ENCODE data around the gene ADGRG1.

The ADGRG1 gene

DNA sequence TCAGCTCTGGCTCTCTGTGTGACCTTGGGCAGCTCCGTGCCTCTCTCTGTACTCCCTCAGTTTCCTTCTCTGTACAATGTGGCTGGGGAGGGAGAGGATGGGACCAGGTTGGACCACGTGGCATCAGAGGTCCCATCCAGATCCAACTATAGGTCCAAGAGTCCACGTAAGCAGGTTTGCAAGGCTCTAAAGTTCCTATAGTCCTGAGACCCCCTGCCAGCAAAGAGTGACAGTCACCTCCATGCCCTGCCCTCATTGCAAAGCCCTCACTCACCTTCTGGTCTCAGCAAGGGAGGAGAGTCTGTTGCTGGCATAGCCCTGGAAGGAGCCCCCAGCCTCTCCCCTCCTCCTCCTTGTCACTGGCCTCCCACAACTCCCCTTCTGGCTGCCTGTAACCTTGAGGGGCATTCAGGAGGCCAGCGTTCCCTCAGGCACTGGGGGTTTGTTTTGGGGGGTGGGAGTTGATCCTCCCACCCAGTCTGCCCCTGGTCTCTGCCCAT lies 60.1 kb downstream of the ADGRG1 start:
- no peak for DNase-seq

DNA sequence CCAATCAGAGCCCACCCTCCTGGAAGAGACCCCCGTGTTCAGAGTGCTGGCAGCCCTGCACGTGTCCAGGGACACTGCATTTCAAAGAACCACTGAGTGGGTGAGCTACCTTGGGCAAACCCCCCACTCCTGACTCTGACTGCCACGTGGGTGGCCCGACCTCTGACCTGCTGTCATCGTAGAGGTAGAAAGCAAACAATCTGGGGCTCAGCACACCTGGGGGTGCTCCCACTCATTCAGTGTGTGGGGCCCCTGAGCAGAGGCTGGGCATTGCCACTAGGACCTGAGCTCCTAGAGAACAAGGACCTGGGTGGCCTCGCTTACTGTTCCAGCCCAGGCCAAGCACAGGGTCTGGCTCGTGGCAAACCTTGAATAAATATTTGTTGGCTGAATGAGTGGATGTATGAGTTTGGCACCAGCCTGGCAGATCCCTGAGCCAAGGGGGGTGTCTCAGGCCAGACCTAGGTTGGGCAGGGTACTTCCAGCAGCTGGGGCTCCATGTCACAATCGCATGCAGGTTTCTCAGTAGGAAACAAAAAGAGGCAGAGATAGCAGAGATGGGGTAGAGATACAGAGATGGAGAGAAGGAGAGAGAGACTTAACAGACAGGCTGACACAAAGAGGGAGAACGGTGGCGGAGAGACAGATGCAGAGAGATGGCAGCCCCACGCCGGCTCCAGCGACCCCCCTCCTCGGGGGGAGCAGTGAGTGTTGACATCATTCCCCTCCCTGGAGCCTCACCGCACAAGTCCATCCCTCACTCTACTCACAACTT lies 60.7 kb downstream of the ADGRG1 start:
- DNase-seq, result no peak

DNA sequence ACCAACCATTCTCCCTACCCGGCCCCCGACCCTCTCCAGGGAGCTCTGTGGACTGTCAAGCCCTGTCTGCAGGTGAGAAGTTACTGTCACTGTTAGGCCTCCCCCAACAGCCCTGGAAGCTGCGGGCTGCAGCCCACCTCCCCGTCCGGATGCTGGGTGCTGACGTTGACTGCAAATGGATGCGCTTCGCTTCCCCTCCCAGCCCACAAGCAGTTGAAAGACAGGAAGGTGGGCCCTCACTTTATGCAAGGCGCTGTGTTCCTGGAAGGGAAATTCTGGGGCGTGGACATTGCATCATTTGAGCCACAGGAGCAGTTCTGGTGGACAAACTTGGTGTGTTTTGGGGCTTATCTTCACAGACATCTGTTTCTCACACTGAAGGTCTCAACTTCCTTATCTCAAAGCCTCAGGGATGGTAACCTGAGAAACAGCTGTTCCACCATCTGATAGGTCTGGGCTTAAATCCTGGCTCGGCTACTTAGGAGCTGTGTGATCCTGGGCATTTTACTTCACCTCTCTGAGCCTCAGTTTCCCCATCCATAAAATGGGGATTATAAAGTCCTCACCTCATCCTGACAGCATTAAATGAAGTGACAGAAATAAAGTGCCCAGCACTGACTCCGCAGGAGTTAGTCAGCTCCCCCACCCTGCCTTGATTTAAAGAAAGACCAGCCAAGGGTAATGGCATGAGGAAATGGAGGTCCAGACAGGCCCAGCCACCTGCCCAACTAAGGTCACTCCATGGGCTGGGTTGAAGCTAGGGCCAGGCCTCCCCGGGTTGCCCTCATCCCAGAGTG lies 61.5 kb downstream of the ADGRG1 start:
- no peak for DNase-seq

DNA sequence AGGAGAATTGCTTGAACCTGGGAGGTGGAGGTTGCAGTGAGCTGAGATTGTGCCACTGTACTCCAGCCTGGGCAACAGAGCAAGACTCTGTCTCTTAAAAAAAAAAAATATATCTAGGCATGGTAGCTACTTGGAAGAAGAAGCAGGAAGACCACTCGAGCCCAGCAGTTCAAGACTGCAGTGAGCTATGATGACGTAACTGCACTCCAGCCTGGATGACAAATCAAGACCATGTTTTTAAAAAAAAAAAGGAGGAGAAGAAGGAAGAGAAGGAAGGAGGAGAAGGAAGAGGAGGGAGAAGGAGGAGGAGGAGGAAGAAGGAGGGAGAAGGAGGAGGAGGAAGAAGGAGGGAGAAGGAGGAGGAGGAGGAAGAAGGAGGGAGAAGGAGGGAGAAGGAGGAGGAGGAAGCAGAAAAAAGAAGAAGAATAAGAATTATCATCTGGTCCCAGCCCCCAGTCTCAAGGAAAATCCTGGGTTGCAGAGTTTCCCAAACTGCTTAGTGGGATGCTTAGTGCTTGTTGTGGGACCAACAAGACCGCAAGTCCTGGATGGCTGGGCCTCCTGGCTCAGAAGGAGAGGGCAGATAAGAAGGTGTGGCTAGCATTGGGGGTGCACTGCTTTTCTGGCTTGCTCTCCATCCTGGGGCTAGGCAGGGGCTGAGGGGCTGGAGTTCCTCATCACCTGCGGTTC lies 62.5 kb downstream of the ADGRG1 start:
- no peak for DNase-seq

DNA sequence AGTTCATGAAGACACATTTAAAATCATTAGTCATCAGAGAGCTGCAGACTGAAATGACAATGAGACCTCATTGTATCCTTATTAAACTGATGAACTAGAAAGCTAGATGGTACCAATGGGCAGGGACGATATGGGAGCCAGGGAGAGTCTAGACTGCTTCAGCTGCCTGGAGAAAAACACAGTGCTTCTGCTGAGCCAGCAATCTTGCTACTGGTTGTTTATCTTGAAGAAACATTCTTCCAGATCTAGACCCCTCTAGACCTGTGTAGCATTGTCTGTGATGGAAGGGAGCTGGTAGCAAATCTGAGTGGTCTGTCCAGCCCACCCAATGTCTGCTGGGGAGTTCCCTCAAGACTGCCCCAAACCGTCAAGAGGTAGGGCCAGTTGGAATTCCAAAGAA lies 64.2 kb downstream of the ADGRG1 start:
- DNase-seq, result no peak

DNA sequence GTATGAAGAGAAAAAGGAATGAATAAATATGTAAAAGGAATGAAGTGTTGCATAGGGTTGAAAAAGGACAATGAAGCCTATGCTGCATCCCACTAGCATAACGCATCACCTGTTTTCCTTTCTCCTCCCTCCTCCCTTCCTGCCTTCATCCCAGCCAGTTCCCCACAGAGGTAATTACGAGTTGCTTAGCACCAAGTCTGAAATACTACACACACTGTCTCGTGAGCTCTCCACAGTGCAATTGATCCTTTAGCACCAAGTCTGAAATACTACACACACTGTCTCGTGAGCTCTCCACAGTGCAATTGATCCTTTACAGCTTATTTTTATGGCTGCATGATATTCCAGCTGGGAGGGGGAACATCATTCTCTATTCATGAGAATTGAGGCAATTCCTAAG lies 65.1 kb downstream of the ADGRG1 start:
- DNase-seq, result no peak

DNA sequence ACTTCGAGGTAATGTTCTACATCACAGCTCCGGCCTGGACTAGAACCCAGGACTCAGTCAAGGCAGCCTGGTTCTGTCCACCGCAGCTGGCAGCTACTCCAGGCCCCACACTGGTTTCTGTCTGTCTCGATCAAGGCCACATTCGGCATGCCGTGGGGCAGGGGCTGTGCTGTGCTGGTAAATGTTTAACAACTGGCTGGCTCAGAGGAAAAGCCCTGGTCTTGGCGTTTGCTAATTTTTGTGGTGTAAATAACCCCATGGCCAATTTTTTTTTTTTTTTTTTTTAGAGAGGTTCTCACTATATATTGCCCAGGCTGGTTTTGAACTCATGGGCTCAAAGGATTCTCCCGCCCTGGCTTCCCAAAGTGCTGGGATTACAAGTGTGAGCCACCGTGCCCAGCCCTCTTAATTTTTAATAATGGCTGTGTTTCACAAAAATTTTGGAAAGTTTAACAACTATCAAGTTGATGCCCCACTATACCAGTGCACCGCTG lies 65.8 kb downstream of the ADGRG1 start:
- DNase-seq, result no peak

DNA sequence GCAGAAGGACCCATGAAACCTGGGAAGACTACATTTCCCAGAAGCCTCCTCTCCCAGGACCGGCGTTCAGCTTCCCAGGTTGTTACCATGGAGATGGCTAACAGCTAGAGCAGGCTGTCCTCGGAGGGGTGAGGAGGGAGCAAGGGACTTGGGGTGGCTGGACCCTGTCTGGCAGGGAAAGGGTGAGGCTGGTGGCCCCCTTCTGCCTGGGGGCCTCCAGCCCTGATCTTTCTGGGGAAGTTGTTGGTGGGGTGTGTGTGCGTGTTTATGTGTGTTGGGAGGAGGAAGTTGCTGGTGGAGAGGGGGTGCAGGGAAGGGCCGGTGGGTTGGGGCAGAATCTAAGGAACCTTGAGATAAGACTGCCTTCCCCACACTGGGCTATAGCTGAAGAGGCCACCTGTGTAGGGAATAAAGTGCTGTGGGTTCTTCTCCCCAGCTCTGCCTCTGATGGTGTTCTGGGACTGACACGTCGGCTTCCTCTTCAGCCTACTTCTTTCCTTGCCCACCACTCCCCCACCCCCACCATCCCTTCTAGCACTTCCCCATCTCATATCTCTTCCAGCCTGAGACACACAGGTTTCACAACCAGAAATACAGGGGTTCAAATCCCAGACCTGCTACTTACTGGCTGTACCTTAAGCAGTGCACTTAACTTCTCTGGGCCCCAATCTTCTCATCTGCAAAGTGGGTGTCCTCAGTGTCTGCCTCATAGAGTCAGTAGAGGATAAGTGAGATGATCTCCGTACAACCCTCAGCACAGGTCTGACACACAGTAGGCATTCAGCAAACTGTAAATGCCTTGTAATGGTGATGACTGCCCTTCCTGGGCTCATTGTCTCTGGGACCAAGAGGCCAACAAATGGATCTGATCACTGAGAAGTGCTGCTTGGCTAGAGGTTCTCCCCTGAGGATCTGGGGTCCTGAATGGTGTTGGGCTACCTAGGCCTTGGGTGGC lies 66.6 kb downstream of the ADGRG1 start, which contains the start of gene DRC7:
TSS of gene DRC7 (plus strand) at position 82 of the 955 bp plus-strand sequence. CDS start 3,144 bp downstream, outside the sequence.
- peak; percentile 1 to 42 for DNase-seq

DNA sequence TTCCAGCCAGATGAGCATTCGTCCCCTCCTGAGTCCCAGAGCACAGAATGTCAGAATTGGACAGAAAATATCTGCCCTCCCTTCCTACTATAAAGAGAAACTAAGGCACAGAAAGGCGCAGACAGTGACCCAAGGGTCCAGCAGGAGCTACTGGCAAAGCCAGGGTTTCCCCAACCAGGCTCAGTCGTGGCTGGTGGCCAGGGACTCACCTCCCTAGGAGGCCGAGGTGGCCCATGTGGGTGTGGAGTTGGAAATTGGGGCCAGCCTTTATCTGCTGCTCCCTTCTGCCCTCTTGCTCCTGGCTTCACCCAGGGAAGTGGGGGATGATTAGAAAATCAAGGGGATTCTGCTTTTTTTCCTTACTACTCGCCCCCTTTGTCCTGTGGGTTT lies 67.2 kb downstream of the ADGRG1 start:
- DNase-seq, result no peak

DNA sequence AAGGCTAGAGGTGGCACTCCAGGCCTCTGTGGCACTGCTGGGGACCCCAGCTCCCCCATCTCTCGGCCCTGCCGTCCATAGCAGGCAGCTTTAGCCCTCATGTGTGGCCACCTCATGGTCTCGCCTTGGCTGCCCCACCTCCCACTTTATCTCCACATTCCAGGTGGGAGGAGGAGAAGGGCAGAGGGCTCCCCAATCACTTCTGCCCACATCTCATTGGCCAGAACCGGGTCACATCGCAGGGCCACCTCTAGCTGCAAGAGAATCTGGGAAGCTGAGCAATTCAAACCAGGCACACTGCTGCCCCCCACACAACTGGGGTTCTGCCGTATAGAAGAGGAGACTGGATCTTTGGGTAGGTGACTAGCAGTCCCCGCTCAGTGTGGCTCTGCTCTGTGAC lies 67.8 kb downstream of the ADGRG1 start:
- DNase-seq, result no peak

DNA sequence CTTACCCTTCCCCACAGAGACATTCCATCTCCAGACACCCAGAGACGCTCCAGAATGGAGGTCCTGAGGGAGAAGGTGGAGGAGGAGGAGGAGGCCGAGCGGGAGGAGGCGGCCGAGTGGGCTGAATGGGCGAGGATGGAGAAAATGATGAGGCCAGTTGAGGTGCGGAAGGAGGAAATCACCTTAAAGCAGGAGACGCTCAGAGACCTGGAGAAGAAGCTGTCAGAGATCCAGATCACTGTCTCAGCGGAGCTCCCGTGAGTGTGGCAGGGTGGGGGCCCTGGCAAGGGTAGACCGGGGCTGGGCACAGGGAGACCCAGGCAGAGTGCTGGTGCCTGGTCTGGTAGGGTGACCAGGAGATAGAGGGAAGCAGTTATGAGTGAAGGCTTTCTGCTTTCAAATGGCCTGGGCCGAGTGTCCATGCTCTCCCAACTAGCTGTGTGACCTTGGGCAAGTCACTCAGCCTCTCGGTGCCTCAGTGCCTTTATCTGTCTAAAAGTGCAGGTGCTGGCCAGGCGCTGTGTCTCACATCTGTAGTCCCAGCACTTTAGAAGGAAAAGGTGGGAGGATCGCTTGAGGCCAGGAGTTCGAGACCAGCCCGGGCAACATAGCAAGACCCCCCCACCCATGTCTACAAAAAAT lies 69.6 kb downstream of the ADGRG1 start:
- no peak for DNase-seq

DNA sequence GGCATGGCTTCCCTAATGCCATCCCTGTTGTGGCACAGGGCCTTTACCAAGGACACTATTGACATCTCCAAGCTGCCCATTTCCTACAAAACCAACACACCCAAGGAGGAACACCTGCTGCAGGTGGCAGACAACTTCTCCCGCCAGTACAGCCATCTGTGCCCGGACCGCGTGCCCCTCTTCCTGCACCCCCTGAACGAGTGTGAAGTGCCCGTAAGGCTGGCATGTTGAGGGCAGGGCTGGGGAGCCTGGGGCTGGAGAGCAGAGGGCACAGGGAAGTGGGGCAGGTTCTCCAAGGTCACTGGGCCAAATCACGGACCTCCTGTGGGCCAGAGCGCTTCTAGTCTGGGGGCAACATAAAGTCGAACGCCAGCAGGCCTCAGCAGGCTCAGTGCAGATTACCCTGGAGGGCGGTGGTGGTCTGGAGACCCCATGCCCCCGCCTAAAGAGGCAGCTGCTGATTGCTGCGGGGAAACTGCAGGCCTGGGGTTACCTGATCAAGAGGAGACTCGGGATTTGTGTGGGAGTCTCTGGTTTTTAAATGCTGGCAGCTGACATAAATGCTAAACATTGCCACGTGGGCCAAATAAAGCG lies 70.5 kb downstream of the ADGRG1 start:
- no peak for DNase-seq

DNA sequence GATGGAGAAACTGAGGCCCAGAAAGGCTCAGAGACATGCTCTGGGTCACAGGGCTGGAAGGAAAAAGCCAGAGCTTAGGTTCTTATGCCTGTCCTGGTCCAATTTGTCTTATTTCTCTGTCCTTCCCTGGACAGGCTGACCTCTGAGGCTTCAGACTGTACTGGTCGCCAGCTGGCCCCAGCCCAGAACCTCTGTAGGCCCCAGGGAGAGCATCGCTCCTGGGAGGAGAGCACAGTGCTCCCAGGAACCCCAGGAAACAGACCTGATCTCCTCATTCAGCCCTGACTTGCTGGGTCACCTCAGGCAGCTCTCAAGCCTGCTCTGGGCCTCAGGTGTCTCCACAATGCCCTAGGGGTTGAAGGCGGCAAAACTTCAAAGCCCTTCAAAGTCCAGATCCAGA lies 71.1 kb downstream of the ADGRG1 start:
- no peak for DNase-seq

DNA sequence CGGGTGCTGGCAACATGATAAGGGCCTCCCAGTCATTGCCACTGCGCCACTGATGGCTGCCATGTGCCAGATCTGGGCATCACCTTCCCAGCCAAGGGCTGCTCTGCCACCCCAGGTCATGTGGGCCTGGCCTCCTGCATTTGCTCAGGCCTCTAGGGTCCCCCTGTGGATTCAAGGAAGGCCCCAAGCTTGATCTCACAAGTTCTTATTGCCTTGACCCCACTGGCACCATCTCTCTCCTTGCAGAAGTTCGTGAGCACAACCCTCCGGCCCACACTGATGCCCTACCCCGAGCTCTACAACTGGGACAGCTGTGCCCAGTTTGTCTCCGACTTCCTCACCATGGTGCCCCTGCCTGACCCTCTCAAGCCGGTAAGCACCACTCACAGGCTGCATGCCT lies 71.5 kb downstream of the ADGRG1 start:
- DNase-seq, result no peak

DNA sequence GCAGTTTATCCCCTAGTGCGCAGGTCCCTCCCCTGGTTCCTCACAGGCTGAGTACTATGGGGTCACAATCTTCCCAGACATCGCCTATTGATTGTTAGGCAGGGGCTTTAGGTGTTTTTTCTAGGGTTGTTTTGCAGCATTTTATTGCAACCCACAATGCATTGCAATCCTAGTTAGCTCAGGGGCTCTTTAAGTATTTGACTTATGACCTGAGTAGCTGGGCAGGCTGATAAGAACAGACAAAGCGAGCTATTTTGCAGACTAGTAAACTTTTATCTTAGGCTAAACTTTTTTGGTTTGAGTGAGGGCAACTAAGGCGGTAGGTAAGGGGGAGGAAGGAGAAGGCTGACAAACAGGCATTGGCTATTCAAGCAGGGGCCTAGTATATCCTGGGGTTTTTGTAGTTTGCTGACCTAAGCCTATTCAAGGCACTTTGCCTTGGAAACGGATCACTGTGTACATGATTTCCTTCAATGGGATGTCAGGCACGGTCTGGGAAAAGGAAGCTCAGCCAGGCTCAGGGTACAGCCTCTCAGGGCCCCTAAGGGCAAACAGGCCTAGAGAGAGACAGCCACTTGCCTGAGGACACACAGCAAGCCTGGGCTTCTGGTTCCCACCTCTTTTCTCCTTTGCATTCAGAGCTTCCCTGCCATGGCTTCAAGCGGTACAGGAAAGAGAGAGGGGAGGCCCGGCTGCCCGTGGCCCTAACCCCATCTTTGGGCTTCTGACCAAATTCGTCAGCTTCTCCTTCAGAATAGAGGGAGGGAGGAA lies 72.5 kb downstream of the ADGRG1 start:
- DNase-seq, result no peak

DNA sequence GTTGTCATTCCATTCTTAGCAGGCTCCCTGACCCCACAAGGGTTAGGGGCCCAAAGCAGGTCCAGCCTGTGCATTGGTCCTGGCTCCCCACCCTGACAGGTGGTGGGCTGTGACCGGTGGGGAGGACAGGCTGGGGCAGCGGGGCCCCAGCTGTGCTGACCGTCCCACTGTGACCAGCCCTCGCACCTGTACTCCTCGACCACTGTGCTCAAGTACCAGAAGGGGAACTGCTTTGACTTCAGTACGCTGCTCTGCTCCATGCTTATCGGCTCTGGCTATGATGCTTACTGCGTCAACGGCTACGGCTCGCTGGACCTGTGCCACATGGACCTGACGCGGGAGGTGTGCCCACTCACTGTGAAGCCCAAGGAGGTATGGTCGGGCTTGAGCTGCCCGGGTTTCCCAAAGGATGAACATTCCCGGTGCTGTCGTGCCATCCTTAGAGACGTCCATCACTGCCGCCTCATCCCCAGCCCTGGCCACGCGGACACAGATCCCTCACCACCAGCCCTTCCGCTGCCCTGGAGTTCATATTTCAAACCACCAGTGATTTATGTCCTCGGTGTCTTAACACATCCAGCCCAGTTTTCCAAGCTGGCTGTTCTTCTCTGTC lies 73.4 kb downstream of the ADGRG1 start:
- no peak for DNase-seq

DNA sequence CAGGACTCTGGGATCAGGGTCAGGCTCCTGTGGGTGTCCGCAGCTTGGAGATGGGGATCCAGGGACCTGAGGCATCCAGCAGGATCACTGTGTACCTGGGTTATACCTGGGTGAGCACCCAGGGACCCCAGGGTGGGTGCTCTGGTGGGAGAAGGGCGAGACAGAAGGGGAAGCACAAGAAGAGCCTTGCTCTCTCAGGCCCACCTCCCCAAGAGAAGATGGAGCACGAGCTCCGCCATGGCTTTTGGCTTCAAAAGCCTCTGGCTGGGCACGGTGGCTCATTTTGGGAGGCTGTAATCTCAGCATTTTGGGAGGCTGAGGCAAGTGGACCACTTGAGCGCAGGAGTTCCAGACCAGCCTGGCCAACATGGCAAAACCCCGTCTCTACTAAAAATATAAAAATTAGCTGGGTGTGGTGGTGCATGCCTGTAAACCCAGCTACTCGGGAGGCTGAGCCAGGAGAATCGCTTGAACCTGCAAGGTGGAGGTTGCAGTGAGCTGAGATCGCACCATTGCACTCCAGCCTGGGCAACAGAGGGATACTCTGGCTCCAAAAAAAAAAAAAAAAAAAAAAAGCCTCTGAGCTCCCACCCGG lies 75.1 kb downstream of the ADGRG1 start:
- no peak for DNase-seq

DNA sequence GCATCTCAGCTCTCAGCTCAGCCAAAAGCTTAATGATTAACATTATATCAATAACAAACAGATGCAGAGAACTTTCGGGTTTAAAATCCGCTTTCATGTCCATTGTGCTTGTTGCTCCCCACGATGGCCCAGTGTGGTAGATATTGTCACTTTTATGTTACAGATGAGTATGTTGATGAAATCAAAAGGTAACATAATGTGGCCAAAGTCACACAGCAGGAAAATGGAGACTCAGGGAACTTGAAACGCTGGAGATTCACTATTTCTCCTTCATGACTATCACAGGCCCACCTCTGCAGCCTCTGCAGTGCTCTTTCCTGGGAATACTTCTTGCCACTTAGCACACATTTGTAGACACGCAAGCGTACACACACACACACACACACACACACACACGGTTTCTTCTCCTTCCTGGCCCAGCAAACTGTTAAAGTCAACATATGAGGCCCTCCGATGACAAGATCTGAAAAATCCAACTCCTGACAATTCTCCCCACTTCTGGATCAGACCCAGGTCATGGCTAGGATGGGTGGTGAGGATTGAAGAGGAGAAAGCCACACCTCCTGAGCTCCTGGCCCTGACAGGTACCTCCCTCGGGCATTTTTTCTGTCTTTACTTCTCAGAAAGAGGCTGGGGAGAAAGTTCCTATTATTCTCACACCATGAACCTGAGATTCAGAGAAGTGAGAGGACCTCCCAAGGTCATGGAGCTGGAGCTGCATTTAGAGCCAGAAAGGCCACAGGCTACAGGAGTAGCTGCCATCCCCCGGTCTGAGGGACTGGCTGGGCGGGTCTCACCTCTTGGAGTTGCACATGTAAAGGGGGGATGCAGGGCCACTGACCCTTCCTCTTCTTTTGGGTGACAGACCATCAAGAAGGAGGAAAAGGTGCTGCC lies 75.8 kb downstream of the ADGRG1 start:
- no peak for DNase-seq
